LNCAP (cell line): ENCODE measurements around the gene RERG.

ENCODE experiments used
- CTCF ChIP-seq: fragments of 450-650 bp; IDR thresholded peaks from 2 replicates; pipeline ENCODE4 v1.5.1; 2017; ENCODE audit warnings: mild to moderate bottlenecking

The RERG gene

GRCh38 chr12:15244926-15245325 is 23.7 kb upstream of the RERG start:
- TF ChIP-seq CTCF, result no peak

- TF ChIP-seq CTCF, result no peak
These were observed 23.1 kb upstream of the RERG start for GRCh38 chr12:15244341-15244740.

GRCh38 chr12:15243102-15243501 is 21.9 kb upstream of the RERG start:
- TF ChIP-seq CTCF, result no peak

- TF ChIP-seq CTCF, result no peak
These were observed 19.7 kb upstream of the RERG start for GRCh38 chr12:15240898-15241297.

GRCh38 chr12:15234508-15234907 is 13.3 kb upstream of the RERG start:
- no peak for TF ChIP-seq CTCF

- no peak for TF ChIP-seq CTCF
These were observed 12.8 kb upstream of the RERG start for GRCh38 chr12:15234011-15234410.

GRCh38 chr12:15232959-15233358 is 11.7 kb upstream of the RERG start:
- no peak for TF ChIP-seq CTCF

- no peak for TF ChIP-seq CTCF
These were observed 10.3 kb upstream of the RERG start for GRCh38 chr12:15231493-15231892.
